CD4-positive, alpha-beta T cell (primary cell): ENCODE results near the gene TBATA. TPM values are rescaled to one million over a fixed set of nuclear protein-coding genes. Genes with fewer than 3 reads are reported as not detected.

Source experiments
- ATAC-seq: fragments of 200-7000 bp; cut with Tn5 transposase; one replicate; pipeline ENCODE4 v1.10.0; 2022; ENCODE audit warnings: mild to moderate bottlenecking; ENCODE audit not compliant: poor library complexity
- CTCF ChIA-PET: fragments of 350-600 bp; sonication (Branson Sonifier 250); formaldehyde crosslinking; loops from one replicate; lab custom pipeline; 2021; ENCODE audit warnings: antibody characterized with exemption, inconsistent platforms; lab: Charles Lee
- POLR2A ChIA-PET: fragments of 350-600 bp; sonication (Branson Sonifier 250); formaldehyde crosslinking; loops from one replicate; lab custom pipeline; 2021; ENCODE audit warnings: antibody characterized with exemption, inconsistent platforms; lab: Charles Lee
- DNase-seq, 14 experiments: peaks; one replicate each; pipeline ENCODE4 v3.0.0-alpha.2; 2013 to 2020; ENCODE audit warnings: mixed read lengths in 2 of 14
- H3K27ac ChIP-seq, 2 donors: one replicate each; pipeline versions ENCODE4 v1.5.1 to v1.7.0; 2013; ENCODE audit warnings: low read length in 2 of 2, low read depth in 1 of 2, mild to moderate bottlenecking in 1 of 2
- H3K27me3 ChIP-seq, 2 experiments: 1 replicate in 1 of 2; 2 replicates in 1 of 2; pipeline versions ENCODE4 v1.6.1 to v1.7.0; 2013; ENCODE audit warnings: low read length in 2 of 2, control low read depth in 1 of 2, mild to moderate bottlenecking in 1 of 2, moderate library complexity in 1 of 2; ENCODE audit not compliant: insufficient read depth in 2 of 2, control insufficient read depth in 1 of 2
- H3K36me3 ChIP-seq: one replicate; pipeline ENCODE4 v1.6.1; 2013; ENCODE audit warnings: low read length, control low read depth; ENCODE audit not compliant: insufficient read depth
- H3K4me1 ChIP-seq: one replicate; pipeline ENCODE4 v1.6.1; 2013; ENCODE audit warnings: low read length, control low read depth; ENCODE audit not compliant: insufficient read depth
- H3K4me3 ChIP-seq: one replicate; pipeline ENCODE4 v1.5.1; 2013; ENCODE audit warnings: mild to moderate bottlenecking, low read length, moderate library complexity
- H3K9me3 ChIP-seq, 2 experiments: 1 replicate in 1 of 2; 2 replicates in 1 of 2; pipeline versions ENCODE4 v1.6.1 to v1.7.0; 2013; ENCODE audit warnings: low read length in 2 of 2, mild to moderate bottlenecking in 2 of 2, control low read depth in 1 of 2, moderate library complexity in 1 of 2; ENCODE audit not compliant: control insufficient read depth in 1 of 2, insufficient read depth in 1 of 2
- H3K27ac Mint-ChIP-seq: one replicate; pipeline ENCODE4 v1.8.0; 2020; ENCODE audit warnings: mixed read lengths
- H3K27me3 Mint-ChIP-seq: one replicate; pipeline ENCODE4 v1.8.0; 2021; ENCODE audit warnings: mixed read lengths
- H3K36me3 Mint-ChIP-seq: one replicate; pipeline ENCODE4 v1.8.0; 2021; ENCODE audit warnings: low read depth, mixed read lengths
- H3K4me1 Mint-ChIP-seq: one replicate; pipeline ENCODE4 v1.8.0; 2021; ENCODE audit warnings: low read depth, mixed read lengths
- H3K4me3 Mint-ChIP-seq: one replicate; pipeline ENCODE4 v1.8.0; 2020; ENCODE audit warnings: mild to moderate bottlenecking, mixed read lengths
- H3K9me3 Mint-ChIP-seq: one replicate; pipeline ENCODE4 v1.8.0; 2020; ENCODE audit warnings: mixed read lengths
- intact Hi-C, 2 experiments: fragments of 100-400 bp; cut with DNase I in 1 of 2; cut with micrococcal nuclease in 1 of 2; formaldehyde crosslinking; loops; one replicate each; pipeline versions ENCODE4 v1.15.1 to v1.9.0; 2023 to 2025; cut with DNase I, micrococcal nuclease
- total RNA-seq, 174 experiments: library from RNA in 2 of 174; stranded (reverse) in 2 of 174; gene quantifications; one replicate each; pipeline ENCODE4 v1.2.3 and lab custom pipeline; 2021 to 2026
- TF ChIP-seq, protein P1 (sequence below): fragments of 200-600 bp; IDR thresholded peaks from one replicate; pipeline ENCODE4 v1.8.0; 2022; ENCODE audit warnings: antibody characterized with exemption, mild to moderate bottlenecking

TBATA gene
- total RNA-seq, 2 experiments from 2014 or later, result not detected

GRCh38 chr10:70830164-70830563 lies 45.0 kb upstream of the TBATA start:
- Mint-ChIP-seq H3K9me3 (no peaks in the 10 kb centered on the region), H3K4me1 (peaks cover 32% of the 10 kb centered on the region), H3K36me3 (peaks cover 71% of the 10 kb centered on the region), H3K4me3 (no peak overlapping the region), H3K27ac (no peak overlapping the region), H3K27me3 (no peaks in the 10 kb centered on the region)
- no peak overlapping the region for H3K4me3 ChIP-seq
- intact Hi-C loops, result no loop called here
- ChIA-PET CTCF (no interaction called here), POLR2A (no interaction called here)
- no peaks in the 10 kb centered on the region for H3K4me1 ChIP-seq
- DNase-seq, result no peak
- no peaks in the 10 kb centered on the region for H3K27me3 ChIP-seq
- H3K9me3 ChIP-seq, result no peaks in the 10 kb centered on the region
- TF ChIP-seq, protein P1, sequence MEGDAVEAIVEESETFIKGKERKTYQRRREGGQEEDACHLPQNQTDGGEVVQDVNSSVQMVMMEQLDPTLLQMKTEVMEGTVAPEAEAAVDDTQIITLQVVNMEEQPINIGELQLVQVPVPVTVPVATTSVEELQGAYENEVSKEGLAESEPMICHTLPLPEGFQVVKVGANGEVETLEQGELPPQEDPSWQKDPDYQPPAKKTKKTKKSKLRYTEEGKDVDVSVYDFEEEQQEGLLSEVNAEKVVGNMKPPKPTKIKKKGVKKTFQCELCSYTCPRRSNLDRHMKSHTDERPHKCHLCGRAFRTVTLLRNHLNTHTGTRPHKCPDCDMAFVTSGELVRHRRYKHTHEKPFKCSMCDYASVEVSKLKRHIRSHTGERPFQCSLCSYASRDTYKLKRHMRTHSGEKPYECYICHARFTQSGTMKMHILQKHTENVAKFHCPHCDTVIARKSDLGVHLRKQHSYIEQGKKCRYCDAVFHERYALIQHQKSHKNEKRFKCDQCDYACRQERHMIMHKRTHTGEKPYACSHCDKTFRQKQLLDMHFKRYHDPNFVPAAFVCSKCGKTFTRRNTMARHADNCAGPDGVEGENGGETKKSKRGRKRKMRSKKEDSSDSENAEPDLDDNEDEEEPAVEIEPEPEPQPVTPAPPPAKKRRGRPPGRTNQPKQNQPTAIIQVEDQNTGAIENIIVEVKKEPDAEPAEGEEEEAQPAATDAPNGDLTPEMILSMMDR, result no peak
- peaks cover 27% of the 10 kb centered on the region for H3K36me3 ChIP-seq
- H3K27ac ChIP-seq, result no peak overlapping the region
- no peak for ATAC-seq

DNA sequence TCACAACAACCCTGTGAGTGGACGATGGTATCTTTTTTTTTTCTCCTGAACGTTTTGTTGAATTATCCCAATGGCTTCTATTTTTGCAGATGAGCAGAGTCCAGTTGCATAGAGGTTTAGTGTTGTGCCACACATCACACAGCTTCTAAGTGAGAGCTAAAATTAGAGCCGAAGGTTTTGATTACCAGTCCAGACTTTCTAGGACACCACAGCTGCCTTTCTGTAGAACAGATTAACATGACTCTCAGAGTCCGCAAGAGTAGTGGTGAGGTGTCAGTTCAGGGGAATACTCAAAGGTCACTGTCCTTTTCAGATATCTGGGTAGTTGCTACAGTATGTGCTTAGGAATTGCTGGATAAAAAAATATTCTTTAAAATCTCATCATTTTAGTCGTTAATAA lies 44.4 kb upstream of the TBATA start:
- H3K27ac ChIP-seq, result no peak overlapping the region
- POLR2A ChIA-PET, result no interaction called here

GRCh38 chr10:70828923-70829322 lies 43.7 kb upstream of the TBATA start:
- Histone ChIP-seq H3K27me3 (no peaks in the 10 kb centered on the region), H3K4me3 (no peak overlapping the region), H3K36me3 (peaks cover 30% of the 10 kb centered on the region), H3K9me3 (no peaks in the 10 kb centered on the region), H3K4me1 (no peaks in the 10 kb centered on the region), H3K27ac (no peak overlapping the region)
- no peaks in the 10 kb centered on the region for H3K9me3 Mint-ChIP-seq
- intact Hi-C loops, result no loop called here
- H3K27ac Mint-ChIP-seq, result no peak overlapping the region
- ATAC-seq, result no peak
- peaks cover 69% of the 10 kb centered on the region for H3K36me3 Mint-ChIP-seq
- CTCF ChIA-PET, result interaction anchor here (0.6 kb wide), 1 partner anchor 25 kb away, joined by 4 read pairs; no protein-coding TSS in a partner anchor
- POLR2A ChIA-PET, result no interaction called here
- DNase-seq, result no peak
- TF ChIP-seq, protein P1, result no peak
- H3K27me3 Mint-ChIP-seq, result no peaks in the 10 kb centered on the region
- peaks cover 31% of the 10 kb centered on the region for H3K4me1 Mint-ChIP-seq
- no peak overlapping the region for H3K4me3 Mint-ChIP-seq

More for the DNA sequence above, 44.4 kb upstream of the TBATA start:
- Histone ChIP-seq H3K27me3 (no peaks in the 10 kb centered on the region), H3K4me3 (no peak overlapping the region), H3K9me3 (no peaks in the 10 kb centered on the region), H3K4me1 (no peaks in the 10 kb centered on the region), H3K36me3 (peaks cover 30% of the 10 kb centered on the region)
- ATAC-seq (no peak), DNase-seq (no peak)
- Mint-ChIP-seq H3K4me3 (no peak overlapping the region), H3K27ac (no peak overlapping the region), H3K27me3 (no peaks in the 10 kb centered on the region), H3K4me1 (peaks cover 32% of the 10 kb centered on the region), H3K36me3 (peaks cover 69% of the 10 kb centered on the region), H3K9me3 (no peaks in the 10 kb centered on the region)
- CTCF ChIA-PET, result interaction anchor here (0.6 kb wide), 1 partner anchor 24 kb away, joined by 4 read pairs; no protein-coding TSS in a partner anchor
- intact Hi-C loops, result no loop called here
- TF ChIP-seq, protein P1, result no peak
